Left lung (tissue), 10 donors: ENCODE measurements around the gene POU5F2. TPM values are rescaled to one million over a fixed set of nuclear protein-coding genes. Genes with fewer than 3 reads are reported as not detected.

ENCODE experiments used
- ATAC-seq: fragments of 200-7000 bp; cut with Tn5 transposase; one replicate; pipeline ENCODE4 v1.9.1; 2020; ENCODE audit warnings: moderate library complexity
- DNase-seq, 4 donors: peaks; one replicate each; pipeline ENCODE4 v3.0.0-alpha.2; 2013 to 2020
- H3K27ac ChIP-seq, 2 donors: fragments of 200-600 bp; sonication (generic) in 1 of 2; one replicate each; pipeline versions ENCODE4 v1.5.0 to v1.8.0; 2020 to 2021
- H3K27me3 ChIP-seq, 2 donors: fragments of 200-600 bp; sonication (generic) in 1 of 2; one replicate each; pipeline versions ENCODE4 v1.5.0 to v1.8.0; 2020 to 2021
- H3K36me3 ChIP-seq, 2 donors: fragments of 200-600 bp; sonication (generic) in 1 of 2; one replicate each; pipeline versions ENCODE4 v1.5.0 to v1.8.0; 2020 to 2021
- H3K4me1 ChIP-seq, 2 donors: fragments of 200-600 bp; one replicate each; pipeline ENCODE4 v1.8.0; 2021
- H3K4me3 ChIP-seq, 2 donors: fragments of 200-600 bp; sonication (generic) in 1 of 2; one replicate each; pipeline versions ENCODE4 v1.5.0 to v1.8.0; 2020 to 2021; ENCODE audit warnings: mild to moderate bottlenecking in 1 of 2
- H3K9me3 ChIP-seq, 2 donors: fragments of 200-600 bp; sonication (generic) in 1 of 2; one replicate each; pipeline versions ENCODE4 v1.5.0 to v1.8.0; 2020 to 2021
- intact Hi-C, 2 donors: fragments of 100-400 bp; cut with DNase I; formaldehyde crosslinking; loops; one replicate each; pipeline versions ENCODE4 v1.11.2 to v1.14.2; 2022
- polyA plus RNA-seq, 6 donors: library from polyadenylated mRNA; unstranded; fragments of 120-200 nt; gene quantifications; one replicate each; pipeline ENCODE4 v1.2.1, GENCODE V29; 2013; ENCODE audit not compliant: insufficient read length in 6 of 6
- total RNA-seq, 2 donors: library from RNA; stranded (reverse); fragmentation: NEBNext Ultra II Directional; extraction: Animal tissue kit (Norgen Biotek cat#: 25700); gene quantifications; one replicate each; pipeline ENCODE4 v1.2.1, GENCODE V29; 2021
- TF ChIP-seq, protein P1 (sequence below), 2 donors: fragments of 200-600 bp; sonication (generic) in 1 of 2; IDR thresholded peaks; one replicate each; pipeline versions ENCODE4 v1.5.0 to v1.8.0; 2021; ENCODE audit warnings: antibody characterized with exemption in 2 of 2
- donor health status: DM: no; HTN: yes; CAD: no.
- donor health status: DM: no; HTN: no; CAD: no.

POU5F2 gene
- total and polyA plus RNA-seq, 8 donors: 0.04 to 2.3 (median 0.08) TPM

GRCh38 chr5:93785475-93785874, 44.1 kb upstream of the POU5F2 start:
- Histone ChIP-seq H3K4me1 (peaks cover 0 to 6% of the 10 kb centered on the region in 2 donors), H3K9me3 (no peaks in the 10 kb centered on the region), H3K4me3 (no peak overlapping the region), H3K27ac (no peak overlapping the region), H3K36me3 (no peaks in the 10 kb centered on the region), H3K27me3 (no peaks in the 10 kb centered on the region)
- TF ChIP-seq, protein P1, sequence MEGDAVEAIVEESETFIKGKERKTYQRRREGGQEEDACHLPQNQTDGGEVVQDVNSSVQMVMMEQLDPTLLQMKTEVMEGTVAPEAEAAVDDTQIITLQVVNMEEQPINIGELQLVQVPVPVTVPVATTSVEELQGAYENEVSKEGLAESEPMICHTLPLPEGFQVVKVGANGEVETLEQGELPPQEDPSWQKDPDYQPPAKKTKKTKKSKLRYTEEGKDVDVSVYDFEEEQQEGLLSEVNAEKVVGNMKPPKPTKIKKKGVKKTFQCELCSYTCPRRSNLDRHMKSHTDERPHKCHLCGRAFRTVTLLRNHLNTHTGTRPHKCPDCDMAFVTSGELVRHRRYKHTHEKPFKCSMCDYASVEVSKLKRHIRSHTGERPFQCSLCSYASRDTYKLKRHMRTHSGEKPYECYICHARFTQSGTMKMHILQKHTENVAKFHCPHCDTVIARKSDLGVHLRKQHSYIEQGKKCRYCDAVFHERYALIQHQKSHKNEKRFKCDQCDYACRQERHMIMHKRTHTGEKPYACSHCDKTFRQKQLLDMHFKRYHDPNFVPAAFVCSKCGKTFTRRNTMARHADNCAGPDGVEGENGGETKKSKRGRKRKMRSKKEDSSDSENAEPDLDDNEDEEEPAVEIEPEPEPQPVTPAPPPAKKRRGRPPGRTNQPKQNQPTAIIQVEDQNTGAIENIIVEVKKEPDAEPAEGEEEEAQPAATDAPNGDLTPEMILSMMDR (IDR thresholded peaks at IDR 0.05): no peak
- DNase-seq (no peak), ATAC-seq (no peak)
- intact Hi-C loops: no loop called here

- H3K4me1 ChIP-seq: no peaks in the 10 kb centered on the region
- intact Hi-C loops: no loop called here
- H3K36me3 ChIP-seq: no peaks in the 10 kb centered on the region
- H3K9me3 ChIP-seq: no peaks in the 10 kb centered on the region
- H3K4me3 ChIP-seq: no peak overlapping the region
- ATAC-seq (no peak), DNase-seq (no peak)
- TF ChIP-seq, protein P1 (IDR thresholded peaks at IDR 0.05): no peak
- no peak overlapping the region for H3K27ac ChIP-seq
- H3K27me3 ChIP-seq: no peaks in the 10 kb centered on the region
These were observed 41.6 kb upstream of the POU5F2 start for GRCh38 chr5:93782978-93783377.

GRCh38 chr5:93777620-93778019, 36.2 kb upstream of the POU5F2 start:
- ATAC-seq (no peak), DNase-seq (no peak)
- H3K27ac ChIP-seq: no peak overlapping the region
- TF ChIP-seq, protein P1 (IDR thresholded peaks at IDR 0.05): no peak
- H3K36me3 ChIP-seq: peaks cover 0 to 20% of the 10 kb centered on the region in 2 donors
- intact Hi-C loops: no loop called here
- H3K4me3 ChIP-seq: no peak overlapping the region
- no peaks in the 10 kb centered on the region for H3K27me3 ChIP-seq
- H3K9me3 ChIP-seq: no peaks in the 10 kb centered on the region
- no peaks in the 10 kb centered on the region for H3K4me1 ChIP-seq

GRCh38 chr5:93756372-93756771, 15.0 kb upstream of the POU5F2 start:
- no peaks in the 10 kb centered on the region for H3K27me3 ChIP-seq
- ATAC-seq (no peak), DNase-seq (no peak)
- H3K36me3 ChIP-seq: no peaks in the 10 kb centered on the region
- H3K27ac ChIP-seq: no peak overlapping the region
- TF ChIP-seq, protein P1 (IDR thresholded peaks at IDR 0.05): no peak
- intact Hi-C loops: no loop called here
- H3K4me1 ChIP-seq: no peaks in the 10 kb centered on the region
- H3K4me3 ChIP-seq: no peak overlapping the region
- H3K9me3 ChIP-seq: peaks cover 0 to 24% of the 10 kb centered on the region in 2 donors

- intact Hi-C loops: no loop called here
- H3K27me3 ChIP-seq: no peaks in the 10 kb centered on the region
- H3K4me3 ChIP-seq: no peak overlapping the region
- ATAC-seq (no peak), DNase-seq (no peak)
- TF ChIP-seq, protein P1 (IDR thresholded peaks at IDR 0.05): no peak
- H3K36me3 ChIP-seq: no peaks in the 10 kb centered on the region
- peaks cover 0 to 18% of the 10 kb centered on the region in 2 donors for H3K9me3 ChIP-seq
- no peak overlapping the region for H3K27ac ChIP-seq
- no peaks in the 10 kb centered on the region for H3K4me1 ChIP-seq
These were observed 14.3 kb upstream of the POU5F2 start for GRCh38 chr5:93755716-93756115.
